ENCODE results near the gene TOPORS.
"Not testable (repeated sequence)": the region's sequence is repeated elsewhere in the genome, so short reads cannot be mapped to it uniquely, and the experiment has no call there.

TOPORS gene

GRCh38 chr9:32550562-32551275 lies 1.7 kb downstream of the TOPORS start:
- peak overlapping the region; percentile 87 for H3K4me3 ChIP-seq (replicated peaks; ENCODE audit: low read depth, low read length)
- DNase-seq (ENCODE audit: low read depth): peak; percentile 94
- TF ChIP-seq CTCF (IDR thresholded peaks at IDR 0.05; ENCODE audit: low read length, missing control alignments): no peak

GRCh38 chr9:32550150-32550561 lies 2.2 kb downstream of the TOPORS start:
- H3K4me3 ChIP-seq (replicated peaks; ENCODE audit: low read depth, low read length): peak overlapping the region; percentile 87
- peak; percentile 32 for TF ChIP-seq CTCF (IDR thresholded peaks at IDR 0.05; ENCODE audit: low read length, missing control alignments)
- peak; percentile 45 for DNase-seq (ENCODE audit: low read depth)

- not testable (repeated sequence) for DNase-seq (ENCODE audit: low read depth); H3K4me3 ChIP-seq (replicated peaks; ENCODE audit: low read depth, low read length)
Measured at GRCh38 chr9:32548213-32548612, 4.2 kb downstream of the TOPORS start.

- no peak overlapping the region for H3K4me3 ChIP-seq (replicated peaks; ENCODE audit: low read depth, low read length)
- no peak for TF ChIP-seq CTCF (IDR thresholded peaks at IDR 0.05; ENCODE audit: low read length, missing control alignments)
- DNase-seq (ENCODE audit: low read depth): no peak
Measured at GRCh38 chr9:32545884-32546283, 6.5 kb downstream of the TOPORS start.

- TF ChIP-seq CTCF (IDR thresholded peaks at IDR 0.05; ENCODE audit: low read length, missing control alignments): no peak
Measured at GRCh38 chr9:32543047-32543446, 9.3 kb downstream of the TOPORS start.

GRCh38 chr9:32533816-32534215 lies 18.6 kb downstream of the TOPORS start:
- no peak for DNase-seq (ENCODE audit: low read depth)
- TF ChIP-seq CTCF (IDR thresholded peaks at IDR 0.05; ENCODE audit: low read length, missing control alignments): no peak
- no peak overlapping the region for H3K4me3 ChIP-seq (replicated peaks; ENCODE audit: low read depth, low read length)

More at GRCh38 chr9:32543047-32543446, 9.3 kb downstream of the TOPORS start:
- H3K4me3 ChIP-seq (replicated peaks; ENCODE audit: low read depth, low read length): no peak overlapping the region
- DNase-seq (ENCODE audit: low read depth): no peak

- no peak for TF ChIP-seq CTCF (IDR thresholded peaks at IDR 0.05; ENCODE audit: low read length, missing control alignments)
- DNase-seq (ENCODE audit: low read depth): no peak
- no peak overlapping the region for H3K4me3 ChIP-seq (replicated peaks; ENCODE audit: low read depth, low read length)
Measured at GRCh38 chr9:32533336-32533735, 19.1 kb downstream of the TOPORS start.

Data from fibroblast of pulmonary artery (primary cell).